HG03378 (cell line): ENCODE measurements around the gene POMT2.

Experiments used
- ATAC-seq: cut with Tn5 transposase; IDR thresholded peaks from one replicate; pipeline ENCODE4 v1.9.1; 2021; ENCODE audit warnings: mild to moderate bottlenecking, moderate library complexity; ENCODE audit not compliant: unreplicated experiment

POMT2 gene

GRCh38 chr14:77245820-77246219 is 74.9 kb downstream of the POMT2 start:
- ATAC-seq: no peak

DNA sequence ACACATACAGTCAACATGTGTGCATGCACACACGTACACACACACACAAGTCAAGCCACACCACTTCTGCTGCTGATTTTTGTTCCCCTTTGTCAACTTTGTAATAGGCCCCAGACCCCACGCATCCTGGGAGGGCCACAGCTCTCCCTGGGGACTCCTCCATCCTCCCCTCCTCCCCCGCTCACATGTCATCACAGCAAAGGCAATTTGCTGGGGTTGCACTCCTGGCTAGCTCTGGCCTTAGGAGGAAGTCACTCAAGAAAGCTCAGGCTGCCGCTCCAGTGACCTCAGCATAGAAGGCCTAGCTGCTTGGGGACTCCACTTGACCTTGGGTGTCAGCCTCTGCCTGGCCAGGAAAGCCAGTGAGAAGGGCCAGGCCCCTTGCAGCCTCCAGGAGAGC is 76.8 kb downstream of the POMT2 start:
- ATAC-seq: no peak

DNA sequence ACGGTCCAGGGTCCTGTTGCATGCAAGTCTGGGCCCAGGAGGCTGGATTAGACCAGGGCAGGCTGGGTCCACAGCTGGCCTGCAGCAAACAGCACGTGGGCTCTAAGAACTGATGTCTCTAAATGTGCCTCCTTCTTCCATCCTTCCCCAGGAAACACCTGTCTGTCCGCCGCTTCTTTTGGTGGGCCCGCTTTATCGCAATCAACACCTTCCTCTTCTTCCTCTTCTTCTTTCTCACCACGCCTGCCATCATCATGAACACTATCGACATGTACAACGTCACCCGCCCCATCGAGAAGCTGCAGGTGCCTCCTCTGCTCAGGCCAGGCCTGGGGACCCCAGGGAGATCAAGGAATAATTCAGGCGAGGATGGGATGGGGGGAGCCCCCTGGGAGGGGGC is 77.9 kb downstream of the POMT2 start:
- ATAC-seq: no peak

GRCh38 chr14:77241955-77242354 is 78.7 kb downstream of the POMT2 start:
- ATAC-seq: no peak

GRCh38 chr14:77240336-77240915 is 80.3 kb downstream of the POMT2 start:
- no peak for ATAC-seq

GRCh38 chr14:77239412-77239811 is 81.3 kb downstream of the POMT2 start:
- no peak for ATAC-seq

- ATAC-seq: no peak
These were observed 81.7 kb downstream of the POMT2 start for GRCh38 chr14:77238996-77239395.

- no peak for ATAC-seq
These were observed 82.3 kb downstream of the POMT2 start for GRCh38 chr14:77238356-77238755.

GRCh38 chr14:77236814-77237213 is 83.9 kb downstream of the POMT2 start:
- ATAC-seq: no peak

- ATAC-seq: no peak
These were observed 89.0 kb downstream of the POMT2 start for GRCh38 chr14:77231721-77232120.

DNA sequence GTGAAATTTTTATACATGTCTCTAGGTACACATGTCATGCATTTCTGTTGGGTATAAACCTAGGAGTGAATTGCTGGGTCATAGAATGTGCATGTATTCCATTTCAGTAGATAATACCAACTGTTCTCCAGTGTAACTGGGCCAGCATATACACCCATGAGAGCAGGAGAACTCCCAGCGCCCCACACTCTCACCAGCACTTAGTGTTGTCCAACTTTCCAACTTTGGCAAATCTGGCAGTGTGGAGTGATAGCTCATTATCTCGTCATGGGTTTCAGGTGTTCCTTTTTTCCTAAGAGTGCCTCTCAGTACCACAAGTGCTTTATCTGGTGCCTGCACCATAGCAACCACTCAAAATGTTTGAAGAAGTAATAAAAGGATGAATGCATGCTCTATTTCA is 89.8 kb downstream of the POMT2 start:
- ATAC-seq: no peak

- ATAC-seq: no peak
These were observed 92.6 kb downstream of the POMT2 start for GRCh38 chr14:77228056-77228455.

GRCh38 chr14:77225892-77226557 is 94.7 kb downstream of the POMT2 start:
- ATAC-seq: no peak

DNA sequence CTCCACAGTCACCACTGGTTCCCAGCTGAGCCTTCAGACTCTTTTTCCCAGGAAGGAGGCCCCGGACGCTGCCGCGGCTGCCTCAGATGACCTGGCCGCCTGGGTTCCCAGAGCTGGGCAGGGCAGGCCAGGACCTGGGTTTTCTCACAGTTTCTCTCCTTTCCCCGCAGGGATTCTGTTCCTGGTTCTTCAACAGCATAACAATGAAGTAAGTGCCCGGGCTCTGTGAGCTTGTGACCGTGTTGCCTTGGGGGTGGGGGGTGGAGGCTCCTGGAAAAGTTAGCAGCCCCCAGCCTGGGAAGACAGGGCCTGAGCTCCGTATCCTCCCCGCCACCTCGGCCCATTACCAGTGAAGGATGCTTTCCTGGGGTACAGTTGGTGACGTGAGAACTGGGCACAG is 95.4 kb downstream of the POMT2 start:
- no peak for ATAC-seq
